SK-N-SH (cell line): ENCODE results near the gene S100A10. TPM values are rescaled to one million over a fixed set of nuclear protein-coding genes. Genes with fewer than 3 reads are reported as not detected.

Experiments
- CTCF ChIA-PET: fragments of 300-600, 350-600 bp; formaldehyde crosslinking; extraction: SDS; loops from one replicate; lab custom pipeline; 2021; lab: Yijun Ruan, JAX
- POLR2A ChIA-PET: fragments of 350-600 bp; sonication (Branson Sonifier 250); formaldehyde crosslinking; extraction: SDS; loops from one replicate; lab custom pipeline; 2020; ENCODE audit warnings: antibody characterized with exemption, inconsistent platforms; lab: Yijun Ruan, JAX
- DNase-seq: peaks from one replicate; pipeline ENCODE4 v3.0.0; 2012
- H2AFZ ChIP-seq: fragments of 200-600 bp; sonication (generic); 2 replicates; pipeline ENCODE4 v1.8.1; 2016; ENCODE audit warnings: antibody characterized with exemption, mild to moderate bottlenecking, low read depth
- H3F3A ChIP-seq: fragments of 200-600 bp; sonication (generic); replicated peaks from 2 replicates; pipeline ENCODE3; 2016; ENCODE audit warnings: antibody characterized with exemption, mild to moderate bottlenecking; ENCODE audit not compliant: insufficient read depth
- H3K27ac ChIP-seq, 2 experiments: fragments of 200-500 bp in 1 of 2; fragments of 200-600 bp in 1 of 2; sonication (Bioruptor generic) in 1 of 2; sonication (generic), shearing (Covaris generic) in 1 of 2; 2 replicates each; pipeline versions ENCODE4 v1.5.1 to v1.6.1; 2014 to 2016; ENCODE audit warnings: low read depth in 2 of 2, inconsistent platforms in 1 of 2, low read length in 1 of 2, mild to moderate bottlenecking in 1 of 2, mixed read lengths in 1 of 2
- H3K27me3 ChIP-seq: fragments of 200-600 bp; sonication (generic), shearing (Covaris generic); 2 replicates; pipeline ENCODE4 v1.6.1; 2016; ENCODE audit warnings: mixed run types; ENCODE audit not compliant: insufficient read depth
- H3K36me3 ChIP-seq, 2 experiments: fragments of 200-500 bp in 1 of 2; fragments of 200-600 bp in 1 of 2; sonication (Bioruptor generic) in 1 of 2; sonication (generic) in 1 of 2; replicated peaks in 1 of 2; 2 replicates each; pipeline versions ENCODE3 to v1.5.1; 2014 to 2016; ENCODE audit warnings: low read length in 1 of 2, mild to moderate bottlenecking in 1 of 2; ENCODE audit not compliant: insufficient read depth in 2 of 2, control insufficient read depth in 1 of 2
- H3K4me1 ChIP-seq, 2 experiments: fragments of 200-500 bp in 1 of 2; fragments of 200-600 bp in 1 of 2; sonication (Bioruptor generic) in 1 of 2; sonication (generic), shearing (Covaris generic) in 1 of 2; 2 replicates each; pipeline versions ENCODE4 v1.5.1 to v1.6.1; 2014 to 2016; ENCODE audit warnings: low read depth in 1 of 2, low read length in 1 of 2, mixed run types in 1 of 2; ENCODE audit not compliant: insufficient read depth in 2 of 2, control insufficient read depth in 1 of 2
- H3K4me2 ChIP-seq: fragments of 200-600 bp; sonication (generic), shearing (Covaris generic); 2 replicates; pipeline ENCODE4 v1.6.1; 2017; ENCODE audit warnings: mixed run types
- H3K4me3 ChIP-seq, 2 experiments: fragments of 200-500 bp in 1 of 2; fragments of 200-600 bp in 1 of 2; sonication (Bioruptor generic) in 1 of 2; sonication (generic), shearing (Covaris generic) in 1 of 2; 2 replicates each; pipeline versions ENCODE4 v1.5.1 to v1.8.1; 2014 to 2016; ENCODE audit warnings: low read depth in 2 of 2, inconsistent platforms in 1 of 2, low read length in 1 of 2, mild to moderate bottlenecking in 1 of 2, mixed read lengths in 1 of 2, moderate library complexity in 1 of 2
- H3K79me2 ChIP-seq: fragments of 200-600 bp; sonication (generic); 2 replicates; pipeline ENCODE4 v1.8.1; 2017; ENCODE audit warnings: mild to moderate bottlenecking; ENCODE audit not compliant: insufficient read depth
- H3K9ac ChIP-seq: fragments of 200-600 bp; sonication (generic); 2 replicates; pipeline ENCODE4 v1.6.1; 2017; ENCODE audit warnings: mixed run types
- H3K9me2 ChIP-seq: fragments of 200-600 bp; sonication (generic); 2 replicates; pipeline ENCODE4 v1.6.1; 2017; ENCODE audit warnings: mixed run types
- H3K9me3 ChIP-seq: fragments of 200-600 bp; sonication (generic); 2 replicates; pipeline ENCODE4 v1.6.1; 2017; ENCODE audit warnings: mixed run types, mild to moderate bottlenecking, moderate library complexity
- H4K20me1 ChIP-seq: fragments of 200-600 bp; sonication (generic); 2 replicates; pipeline ENCODE4 v1.6.1; 2017; ENCODE audit warnings: mild to moderate bottlenecking, mixed run types; ENCODE audit not compliant: insufficient read depth
- EP300 ChIP-seq, 2 experiments: IDR thresholded peaks; 2 replicates each; pipeline versions ENCODE4 v1.4.0 to v1.6.1; 2012; ENCODE audit warnings: borderline replicate concordance in 1 of 2, low read depth in 1 of 2, low read length in 1 of 2
- EZH2phosphoT487 ChIP-seq: fragments of 200-600 bp; sonication (generic); IDR thresholded peaks from 2 replicates; pipeline ENCODE4 v1.6.1; 2017; ENCODE audit warnings: low read depth, mixed run types, mild to moderate bottlenecking, antibody characterized with exemption, moderate library complexity, borderline replicate concordance
- FOXJ3 ChIP-seq: sonication (generic); formaldehyde crosslinking; IDR thresholded peaks from 2 replicates; pipeline ENCODE4 v1.5.1; 2020; ENCODE audit warnings: mild to moderate bottlenecking, missing genetic modification reagents
- FOXM1 ChIP-seq: IDR thresholded peaks from 2 replicates; pipeline ENCODE4 v1.4.0; 2012; ENCODE audit warnings: low read depth, mild to moderate bottlenecking
- JUND ChIP-seq: IDR thresholded peaks from 2 replicates; pipeline ENCODE4 v1.4.0; 2012
- MAX ChIP-seq: IDR thresholded peaks from 2 replicates; pipeline ENCODE4 v1.4.0; 2012; ENCODE audit warnings: low read depth
- MEF2A ChIP-seq: IDR thresholded peaks from 2 replicates; pipeline ENCODE4 v1.4.0; 2012; ENCODE audit warnings: low read depth, borderline replicate concordance
- MXI1 ChIP-seq: IDR thresholded peaks from 2 replicates; pipeline ENCODE4 v1.6.1; 2012; ENCODE audit warnings: mild to moderate bottlenecking, low read depth, low read length, improper control_type of control experiment
- NRF1 ChIP-seq: IDR thresholded peaks from 2 replicates; pipeline ENCODE4 v1.6.1; 2012; ENCODE audit warnings: low read depth, mild to moderate bottlenecking, low read length
- POLR2AphosphoS5 ChIP-seq: IDR thresholded peaks from 2 replicates; pipeline ENCODE4 v1.6.1; 2012; ENCODE audit warnings: low read depth, low read length
- RAD21 ChIP-seq: IDR thresholded peaks from 2 replicates; pipeline ENCODE4 v1.6.1; 2012; ENCODE audit warnings: mild to moderate bottlenecking, low read length
- RCOR1 ChIP-seq: fragments of 150-350 bp; IDR thresholded peaks from 2 replicates; pipeline ENCODE4 v1.6.1; 2017; ENCODE audit warnings: antibody characterized with exemption, low read length
- RFX5 ChIP-seq: IDR thresholded peaks from 2 replicates; pipeline ENCODE4 v1.6.1; 2012; ENCODE audit warnings: mild to moderate bottlenecking, improper control_type of control experiment, low read length
- SIN3A ChIP-seq: IDR thresholded peaks from 2 replicates; pipeline ENCODE4 v1.6.1; 2012; ENCODE audit warnings: low read depth, mild to moderate bottlenecking, low read length, moderate library complexity, borderline replicate concordance
- SMC3 ChIP-seq: IDR thresholded peaks from 2 replicates; pipeline ENCODE4 v1.6.1; 2012; ENCODE audit warnings: low read depth, low read length, improper control_type of control experiment
- TEAD4 ChIP-seq: IDR thresholded peaks from 2 replicates; pipeline ENCODE4 v1.4.0; 2012; ENCODE audit warnings: mild to moderate bottlenecking, borderline replicate concordance; ENCODE audit not compliant: insufficient read depth
- WGBS: methylation state at CpG from one replicate; pipeline ENCODE4 v1.1.6; 2017; ENCODE audit warnings: low lambda C conversion rate; 5-methylcytosine and 5-hydroxymethylcytosine counted together
- polyA plus RNA-seq, 3 experiments: library from polyadenylated mRNA; depleted of rRNA; stranded (reverse); fragments of >200 nt; gene quantifications; 2 replicates each; pipeline ENCODE4 v1.2.3, GENCODE V29; 2012
- TF ChIP-seq, protein P1 (sequence below): fragments of 150-350 bp; IDR thresholded peaks from 2 replicates; pipeline ENCODE4 v1.6.1; 2017; ENCODE audit warnings: antibody characterized with exemption, low read length, low read depth, borderline replicate concordance
- TF ChIP-seq, protein P2 (sequence below): fragments of 200-600 bp; sonication (generic); IDR thresholded peaks from 2 replicates; pipeline ENCODE4 v1.6.1; 2017; ENCODE audit warnings: antibody characterized with exemption, mild to moderate bottlenecking, moderate library complexity
- TF ChIP-seq, protein P3 (sequence below): IDR thresholded peaks from 2 replicates; pipeline ENCODE4 v1.4.0; 2012; ENCODE audit warnings: low read depth, borderline replicate concordance

Gene S100A10
- polyA plus RNA-seq, 1 of the 3 experiments (the other 2 are of a cell fraction) = 161 TPM

GRCh38 chr1:151985270-151985669, 8.4 kb downstream of the S100A10 start:
- H4K20me1 ChIP-seq = peaks cover 13% of the 10 kb centered on the region
- peaks cover 63% of the 10 kb centered on the region for H3K79me2 ChIP-seq
- H3K4me3 ChIP-seq = no peak overlapping the region
- peak overlapping the region in 1 of 2 experiments; percentile 6; a peak in 1 of 4 replicates for H3K27ac ChIP-seq
- H3K36me3 ChIP-seq = peaks cover 46 to 60% of the 10 kb centered on the region in 2 experiments
- H3K4me2 ChIP-seq = no peak overlapping the region
- no peak overlapping the region for H2AFZ ChIP-seq
- no peaks in the 10 kb centered on the region for H3K27me3 ChIP-seq
- peaks cover 20 to 48% of the 10 kb centered on the region in 2 experiments for H3K4me1 ChIP-seq
- WGBS = 76% methylated on average over 2 of the region's 2 CpGs
- TF ChIP-seq RAD21 = no peak
- no peak for TF ChIP-seq RCOR1
- TF ChIP-seq MAX = no peak
- no peak for TF ChIP-seq SIN3A
- TF ChIP-seq FOXJ3 (CRISPR knock-in tag) = no peak
- no peak for TF ChIP-seq SMC3
- no peak for TF ChIP-seq NRF1
- TF ChIP-seq, all 33 proteins: peak for 0
- Histone ChIP-seq H3K9me3 (no peaks in the 10 kb centered on the region), H3K9ac (no peak overlapping the region), H3F3A (peaks cover 47% of the 10 kb centered on the region), H3K9me2 (no peaks in the 10 kb centered on the region)
- DNase-seq = no peak
- CTCF ChIA-PET = interaction anchor here (1.4 to 5.7 kb wide), 2 partner anchors 16 to 51 kb away, joined by 5 to 39 read pairs; no protein-coding TSS in a partner anchor
- POLR2A ChIA-PET = no interaction called here

DNA sequence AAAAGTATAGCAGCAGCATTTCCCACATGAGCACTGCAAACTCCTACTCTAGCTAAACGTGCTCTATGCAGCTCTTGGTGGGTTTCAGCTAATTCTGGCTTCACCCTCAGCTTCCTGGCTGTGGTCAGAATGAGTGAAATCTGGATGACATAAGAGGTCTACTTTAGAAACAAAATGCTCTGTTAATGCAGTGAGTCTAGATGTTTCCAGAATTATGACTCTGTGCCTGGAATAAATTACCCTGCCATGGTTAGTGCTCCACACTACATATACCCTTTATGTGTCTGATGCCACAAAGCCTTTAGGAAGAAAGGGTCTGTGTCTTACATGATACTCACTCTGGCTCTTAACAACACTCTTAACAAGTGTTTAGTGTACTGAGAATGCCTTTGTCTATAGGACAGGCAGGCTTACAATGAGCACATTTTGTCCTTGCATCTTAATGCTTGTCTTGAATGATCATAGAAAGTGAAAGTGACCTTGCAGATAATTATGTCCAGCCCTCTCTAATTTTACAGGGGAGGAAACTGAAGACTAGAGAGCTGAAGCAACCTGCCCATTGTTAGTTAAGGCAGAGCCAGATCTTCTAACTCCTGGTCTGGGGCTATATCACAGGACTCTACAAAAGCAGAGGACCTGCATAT, 9.2 kb downstream of the S100A10 start:
- POLR2A ChIA-PET = no interaction called here
- CTCF ChIA-PET = interaction anchor here (0.7 to 5.7 kb wide), 2 partner anchors 17 to 51 kb away, joined by 3 to 39 read pairs; no protein-coding TSS in a partner anchor
- H3K4me1 ChIP-seq = peaks cover 14 to 44% of the 10 kb centered on the region in 2 experiments
- H3K9me2 ChIP-seq = no peaks in the 10 kb centered on the region
- H3K4me3 ChIP-seq = no peak overlapping the region
- peaks cover 40% of the 10 kb centered on the region for H3F3A ChIP-seq
- H2AFZ ChIP-seq = no peak overlapping the region
- peaks cover 56% of the 10 kb centered on the region for H3K79me2 ChIP-seq
- no peaks in the 10 kb centered on the region for H3K9me3 ChIP-seq
- H4K20me1 ChIP-seq = peaks cover 7% of the 10 kb centered on the region; the same call in 1 of the 2 replicates
- peak overlapping the region; percentile 4 to 39; a peak in 3 of 4 replicates for H3K27ac ChIP-seq
- no peak for DNase-seq
- no peak overlapping the region; the same call in 1 of the 2 replicates for H3K4me2 ChIP-seq
- no peak overlapping the region for H3K9ac ChIP-seq
- peaks cover 46 to 60% of the 10 kb centered on the region in 2 experiments for H3K36me3 ChIP-seq
- 57% methylated on average over 1 of the region's 1 CpG for WGBS
- H3K27me3 ChIP-seq = no peaks in the 10 kb centered on the region
- TF ChIP-seq, protein P1, sequence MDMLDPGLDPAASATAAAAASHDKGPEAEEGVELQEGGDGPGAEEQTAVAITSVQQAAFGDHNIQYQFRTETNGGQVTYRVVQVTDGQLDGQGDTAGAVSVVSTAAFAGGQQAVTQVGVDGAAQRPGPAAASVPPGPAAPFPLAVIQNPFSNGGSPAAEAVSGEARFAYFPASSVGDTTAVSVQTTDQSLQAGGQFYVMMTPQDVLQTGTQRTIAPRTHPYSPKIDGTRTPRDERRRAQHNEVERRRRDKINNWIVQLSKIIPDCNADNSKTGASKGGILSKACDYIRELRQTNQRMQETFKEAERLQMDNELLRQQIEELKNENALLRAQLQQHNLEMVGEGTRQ = no peak
- TF ChIP-seq MXI1 (no peak), POLR2AphosphoS5 (no peak), MEF2A (no peak), RFX5 (no peak), JUND (no peak), EP300 (IDR thresholded peaks at IDR 0.05; ENCODE audit: borderline replicate concordance in 1 of 2, low read depth in 1 of 2, low read length in 1 of 2) (no peak), TEAD4 (no peak), FOXJ3 (CRISPR knock-in tag) (no peak), FOXM1 (no peak), EZH2phosphoT487 (no peak)
- TF ChIP-seq, protein P2, sequence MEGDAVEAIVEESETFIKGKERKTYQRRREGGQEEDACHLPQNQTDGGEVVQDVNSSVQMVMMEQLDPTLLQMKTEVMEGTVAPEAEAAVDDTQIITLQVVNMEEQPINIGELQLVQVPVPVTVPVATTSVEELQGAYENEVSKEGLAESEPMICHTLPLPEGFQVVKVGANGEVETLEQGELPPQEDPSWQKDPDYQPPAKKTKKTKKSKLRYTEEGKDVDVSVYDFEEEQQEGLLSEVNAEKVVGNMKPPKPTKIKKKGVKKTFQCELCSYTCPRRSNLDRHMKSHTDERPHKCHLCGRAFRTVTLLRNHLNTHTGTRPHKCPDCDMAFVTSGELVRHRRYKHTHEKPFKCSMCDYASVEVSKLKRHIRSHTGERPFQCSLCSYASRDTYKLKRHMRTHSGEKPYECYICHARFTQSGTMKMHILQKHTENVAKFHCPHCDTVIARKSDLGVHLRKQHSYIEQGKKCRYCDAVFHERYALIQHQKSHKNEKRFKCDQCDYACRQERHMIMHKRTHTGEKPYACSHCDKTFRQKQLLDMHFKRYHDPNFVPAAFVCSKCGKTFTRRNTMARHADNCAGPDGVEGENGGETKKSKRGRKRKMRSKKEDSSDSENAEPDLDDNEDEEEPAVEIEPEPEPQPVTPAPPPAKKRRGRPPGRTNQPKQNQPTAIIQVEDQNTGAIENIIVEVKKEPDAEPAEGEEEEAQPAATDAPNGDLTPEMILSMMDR = no peak
- TF ChIP-seq, protein P3, sequence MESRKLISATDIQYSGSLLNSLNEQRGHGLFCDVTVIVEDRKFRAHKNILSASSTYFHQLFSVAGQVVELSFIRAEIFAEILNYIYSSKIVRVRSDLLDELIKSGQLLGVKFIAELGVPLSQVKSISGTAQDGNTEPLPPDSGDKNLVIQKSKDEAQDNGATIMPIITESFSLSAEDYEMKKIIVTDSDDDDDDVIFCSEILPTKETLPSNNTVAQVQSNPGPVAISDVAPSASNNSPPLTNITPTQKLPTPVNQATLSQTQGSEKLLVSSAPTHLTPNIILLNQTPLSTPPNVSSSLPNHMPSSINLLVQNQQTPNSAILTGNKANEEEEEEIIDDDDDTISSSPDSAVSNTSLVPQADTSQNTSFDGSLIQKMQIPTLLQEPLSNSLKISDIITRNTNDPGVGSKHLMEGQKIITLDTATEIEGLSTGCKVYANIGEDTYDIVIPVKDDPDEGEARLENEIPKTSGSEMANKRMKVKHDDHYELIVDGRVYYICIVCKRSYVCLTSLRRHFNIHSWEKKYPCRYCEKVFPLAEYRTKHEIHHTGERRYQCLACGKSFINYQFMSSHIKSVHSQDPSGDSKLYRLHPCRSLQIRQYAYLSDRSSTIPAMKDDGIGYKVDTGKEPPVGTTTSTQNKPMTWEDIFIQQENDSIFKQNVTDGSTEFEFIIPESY = no peak
